ENCODE measurements around the gene MBNL1.

GRCh38 chr3:152300029-152300731 is 31.5 kb downstream of the MBNL1 start:
- TF ChIP-seq CTCF (IDR thresholded peaks at IDR 0.05) (no peak), POLR2A (IDR thresholded peaks at IDR 0.05) (no peak), EP300 (IDR thresholded peaks at IDR 0.05) (no peak)
